Natural killer cell (primary cell): ENCODE results near the gene COL1A1. TPM values are rescaled to one million over a fixed set of nuclear protein-coding genes. Genes with fewer than 3 reads are reported as not detected.

Experiments used
- ATAC-seq, 3 donors: fragments of 150-1000 bp in 2 of 3; fragments of 200-7000 bp in 1 of 3; cut with Tn5 transposase; 1 replicate in 1 of 3; 2 replicates in 2 of 3; pipeline ENCODE4 v1.10.0; 2021; ENCODE audit warnings: mild to moderate bottlenecking in 2 of 3, moderate library complexity in 2 of 3
- DNase-seq, 2 donors: peaks; one replicate each; pipeline versions ENCODE4 v3.0.0 to v3.0.0-alpha.2; 2013 to 2021; ENCODE audit warnings: mixed read lengths in 1 of 2
- H3K27ac ChIP-seq: one replicate; pipeline ENCODE4 v1.5.1; 2013; ENCODE audit warnings: mild to moderate bottlenecking, low read length
- H3K27me3 ChIP-seq: one replicate; pipeline ENCODE4 v1.6.1; 2013; ENCODE audit warnings: low read length; ENCODE audit not compliant: control insufficient read depth, insufficient read depth
- H3K36me3 ChIP-seq: one replicate; pipeline ENCODE4 v1.6.1; 2013; ENCODE audit warnings: low read length; ENCODE audit not compliant: control insufficient read depth, insufficient read depth
- H3K4me1 ChIP-seq: one replicate; pipeline ENCODE4 v1.6.1; 2013; ENCODE audit warnings: low read length; ENCODE audit not compliant: control insufficient read depth, insufficient read depth
- H3K4me3 ChIP-seq: one replicate; pipeline ENCODE4 v1.5.1; 2013; ENCODE audit warnings: low read length
- H3K9me3 ChIP-seq: one replicate; pipeline ENCODE4 v1.6.1; 2013; ENCODE audit warnings: low read length; ENCODE audit not compliant: control insufficient read depth, insufficient read depth
- H3K27ac Mint-ChIP-seq, 2 donors: one replicate each; pipeline ENCODE4 v1.8.0; 2022; ENCODE audit warnings: mild to moderate bottlenecking in 2 of 2, mixed read lengths in 2 of 2, moderate library complexity in 1 of 2
- H3K27me3 Mint-ChIP-seq, 2 donors: one replicate each; pipeline ENCODE4 v1.8.0; 2022; ENCODE audit warnings: low read depth in 2 of 2, mixed read lengths in 2 of 2
- H3K36me3 Mint-ChIP-seq: one replicate; pipeline ENCODE4 v1.8.0; 2022; ENCODE audit warnings: mixed read lengths
- H3K4me1 Mint-ChIP-seq, 2 donors: one replicate each; pipeline ENCODE4 v1.8.0; 2022; ENCODE audit warnings: mixed read lengths in 2 of 2
- H3K4me3 Mint-ChIP-seq: one replicate; pipeline ENCODE4 v1.8.0; 2022; ENCODE audit warnings: mild to moderate bottlenecking, moderate library complexity, mixed read lengths
- H3K9me3 Mint-ChIP-seq, 2 donors: one replicate each; pipeline ENCODE4 v1.8.0; 2022; ENCODE audit warnings: mixed read lengths in 2 of 2
- CTCF ChIP-seq: fragments of 200-600 bp; IDR thresholded peaks from one replicate; pipeline ENCODE4 v1.8.0; 2022; ENCODE audit warnings: antibody characterized with exemption
- WGBS: methylation state at CpG from one replicate; pipeline ENCODE4 v1.1.7; 2013; ENCODE audit warnings: missing lambda C conversion rate; ENCODE audit not compliant: insufficient coverage; 5-methylcytosine and 5-hydroxymethylcytosine counted together
- intact Hi-C: fragments of 100-400 bp; cut with micrococcal nuclease; formaldehyde crosslinking; loops from one replicate; pipeline ENCODE4 v1.14.2; 2022
- total RNA-seq, 4 donors: library from RNA; stranded (reverse); fragments of 120-200 nt in 1 of 4; gene quantifications; one replicate each; pipeline versions ENCODE4 v1.2.3 to v1.2.4, GENCODE V29; 2013 to 2022

The COL1A1 gene
- total RNA-seq, 3 donors from 2014 or later (not counting 1 experiment from before 2014, with no cell fraction given) = 2.3 to 7.5 (median 2.6) TPM

- ATAC-seq (no peak), DNase-seq (no peak)
- WGBS = 85% methylated on average over 1 of the region's 1 CpG
- H3K9me3 Mint-ChIP-seq = no peaks in the 10 kb centered on the region
- no peak overlapping the region for H3K4me3 Mint-ChIP-seq
- peaks cover 0 to under 1% of the 10 kb centered on the region in 2 donors for H3K4me1 Mint-ChIP-seq
- H3K27me3 ChIP-seq = no peaks in the 10 kb centered on the region
- peaks cover 5% of the 10 kb centered on the region for H3K4me1 ChIP-seq
- H3K9me3 ChIP-seq = no peaks in the 10 kb centered on the region
- no peak overlapping the region for H3K27ac Mint-ChIP-seq
- no peaks in the 10 kb centered on the region for H3K36me3 ChIP-seq
- no peak overlapping the region for H3K27ac ChIP-seq
- intact Hi-C loops = no loop called here
- peaks cover 21 to 30% of the 10 kb centered on the region in 2 donors for H3K27me3 Mint-ChIP-seq
- H3K4me3 ChIP-seq = no peak overlapping the region
- TF ChIP-seq CTCF = no peak
- H3K36me3 Mint-ChIP-seq = no peaks in the 10 kb centered on the region
Measured at GRCh38 chr17:50218771-50219315, 17.4 kb upstream of the COL1A1 start.

- H3K9me3 Mint-ChIP-seq = no peaks in the 10 kb centered on the region
- Histone ChIP-seq H3K27ac (no peak overlapping the region), H3K9me3 (no peaks in the 10 kb centered on the region), H3K27me3 (no peaks in the 10 kb centered on the region), H3K4me1 (peaks cover 10% of the 10 kb centered on the region), H3K36me3 (no peaks in the 10 kb centered on the region), H3K4me3 (no peak overlapping the region)
- H3K36me3 Mint-ChIP-seq = no peaks in the 10 kb centered on the region
- WGBS = no CpG with 5 or more reads among the region's 3 CpGs
- DNase-seq = no peak
- ATAC-seq = no peak
- no peak for TF ChIP-seq CTCF
- H3K27me3 Mint-ChIP-seq = peaks cover 18 to 30% of the 10 kb centered on the region in 2 donors
- intact Hi-C loops = no loop called here
- H3K27ac Mint-ChIP-seq = no peak overlapping the region
- H3K4me1 Mint-ChIP-seq = peaks cover 5 to 7% of the 10 kb centered on the region in 2 donors
- no peak overlapping the region for H3K4me3 Mint-ChIP-seq
Measured at GRCh38 chr17:50218071-50218759, 16.8 kb upstream of the COL1A1 start.

GRCh38 chr17:50217591-50217990 lies 16.2 kb upstream of the COL1A1 start:
- no peak for ATAC-seq
- 77% methylated on average over 2 of the region's 3 CpGs for WGBS

More at GRCh38 chr17:50217591-50217990, 16.2 kb upstream of the COL1A1 start:
- no peak overlapping the region for H3K27ac ChIP-seq
- peaks cover 18 to 31% of the 10 kb centered on the region in 2 donors for H3K27me3 Mint-ChIP-seq
- TF ChIP-seq CTCF = no peak
- no peak overlapping the region for H3K4me3 Mint-ChIP-seq
- no peak overlapping the region for H3K27ac Mint-ChIP-seq
- intact Hi-C loops = no loop called here
- H3K9me3 Mint-ChIP-seq = no peaks in the 10 kb centered on the region
- H3K4me3 ChIP-seq = no peak overlapping the region
- DNase-seq = no peak
- H3K4me1 Mint-ChIP-seq = peaks cover 11 to 13% of the 10 kb centered on the region in 2 donors
- H3K27me3 ChIP-seq = no peaks in the 10 kb centered on the region
- H3K9me3 ChIP-seq = no peaks in the 10 kb centered on the region
- H3K36me3 ChIP-seq = no peaks in the 10 kb centered on the region
- H3K36me3 Mint-ChIP-seq = no peaks in the 10 kb centered on the region
- H3K4me1 ChIP-seq = peaks cover 16% of the 10 kb centered on the region
